Measurements from ENCODE around the gene FOXP4.

DNA sequence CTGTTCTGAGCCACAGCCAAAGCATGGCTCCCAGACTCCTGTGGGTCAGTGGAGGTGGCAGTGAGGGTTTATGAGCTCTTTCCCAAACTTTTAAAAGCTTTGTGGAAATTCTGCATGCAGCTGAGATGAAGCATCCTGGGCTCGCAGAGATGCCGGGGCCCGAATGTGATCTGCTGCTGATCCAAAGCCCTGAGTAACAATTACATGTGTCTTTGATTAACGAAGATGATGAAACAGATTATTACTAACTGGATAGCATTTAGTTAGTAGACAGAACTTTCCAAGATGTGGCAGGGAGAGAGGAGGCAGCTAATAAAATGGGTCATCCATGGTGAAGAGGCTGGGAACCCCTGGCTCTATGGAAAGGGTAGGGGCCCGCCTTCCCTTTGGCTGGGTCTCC, 48.1 kb downstream of the FOXP4 start:
- TF ChIP-seq POLR2A (IDR thresholded peaks at IDR 0.05; ENCODE audit: low read length) (no peak), GATA1 (IDR thresholded peaks at IDR 0.05; ENCODE audit: low read depth, low read length) (no peak)
